ENCODE data around the gene YBX3.

Gene YBX3

GRCh38 chr12:10668526-10668925, 54.6 kb downstream of the YBX3 start:
- DNase-seq, result no peak

GRCh38 chr12:10667581-10667980, 55.5 kb downstream of the YBX3 start:
- no peak for DNase-seq

DNA sequence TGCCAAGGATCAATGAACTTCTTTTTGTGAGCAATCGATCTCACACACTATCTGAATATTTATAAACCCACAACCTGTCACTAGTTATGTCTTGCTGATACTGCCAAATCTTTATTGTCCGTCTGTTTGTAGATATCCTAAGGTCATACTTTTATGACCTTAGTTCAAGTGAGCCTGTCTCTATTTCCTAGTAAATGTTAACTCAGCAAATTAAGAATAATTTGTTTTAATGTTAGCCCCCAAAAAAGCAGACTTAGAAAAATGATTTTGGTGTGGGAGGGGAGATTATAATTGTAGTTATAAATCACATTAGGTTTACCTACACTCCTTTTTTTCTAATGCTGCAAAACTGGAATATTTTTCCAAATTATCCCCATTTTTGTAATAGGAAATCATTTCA, 58.6 kb downstream of the YBX3 start:
- DNase-seq, result no peak

GRCh38 chr12:10663869-10664268, 59.3 kb downstream of the YBX3 start:
- DNase-seq, result no peak

GRCh38 chr12:10661338-10661737, 61.8 kb downstream of the YBX3 start:
- no peak for DNase-seq

DNA sequence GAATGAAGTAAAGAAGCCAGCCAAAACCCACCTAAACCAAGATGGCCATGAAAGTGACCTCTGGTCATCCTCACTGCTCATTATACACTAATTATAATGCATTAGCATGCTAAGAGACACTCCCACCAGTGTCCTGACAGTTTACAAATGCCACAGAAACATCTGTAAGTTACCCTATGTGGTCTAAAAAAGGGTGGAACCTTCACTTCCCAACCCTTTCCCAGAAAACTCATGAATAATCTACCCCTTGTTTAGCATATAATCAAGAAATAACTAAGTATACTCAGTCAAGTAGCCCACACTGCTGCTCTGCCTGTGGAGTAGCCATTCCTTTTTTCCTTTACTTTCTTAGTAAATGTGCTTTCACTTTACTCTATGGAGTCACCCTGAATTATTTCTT, 69.1 kb downstream of the YBX3 start:
- no peak for DNase-seq

DNA sequence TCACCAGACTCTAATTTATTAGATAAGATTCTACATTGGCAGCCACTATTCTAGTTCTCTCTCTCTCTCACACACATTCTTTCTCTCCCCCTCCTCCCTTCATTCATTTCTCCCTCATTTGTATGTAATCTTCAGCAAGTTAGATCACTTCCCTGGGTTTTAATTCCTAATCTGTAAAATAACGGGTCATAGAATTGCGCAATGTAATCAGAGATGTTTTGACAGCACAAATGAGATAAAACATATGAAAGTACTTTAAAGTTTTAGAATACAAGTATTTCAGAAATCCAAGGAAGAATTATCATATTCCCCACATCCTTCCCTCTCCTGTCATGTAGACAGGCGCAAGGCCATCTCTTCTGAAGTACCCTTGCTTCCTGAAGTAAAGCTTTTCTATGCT, 70.9 kb downstream of the YBX3 start:
- DNase-seq, result no peak

All from NCI-H1417 (cell line).